Smooth muscle cell (in vitro differentiated cells): ENCODE measurements around the gene ARTN. TPM values are rescaled to one million over a fixed set of nuclear protein-coding genes. Genes with fewer than 3 reads are reported as not detected.

Experiments
- DNase-seq: peaks from one replicate; lab custom pipeline; 2025; ENCODE audit not compliant: unreplicated experiment; lab: John Stamatoyannopoulos, UW
- H2AFZ ChIP-seq: fragments of 200-600 bp; sonication (generic); 2 replicates; pipeline ENCODE4 v1.6.0; 2016; ENCODE audit warnings: antibody characterized with exemption, low read depth, mild to moderate bottlenecking
- H3F3A ChIP-seq: fragments of 200-600 bp; sonication (generic); 2 replicates; pipeline ENCODE4 v1.6.0; 2017; ENCODE audit warnings: antibody characterized with exemption, low read depth
- H3K27ac ChIP-seq: fragments of 200-600 bp; sonication (generic); 2 replicates; pipeline ENCODE4 v1.5.1; 2016; ENCODE audit warnings: low read depth, mild to moderate bottlenecking
- H3K27me3 ChIP-seq: fragments of 200-600 bp; sonication (generic); 2 replicates; pipeline ENCODE4 v1.6.1; 2016; ENCODE audit warnings: low read depth, mild to moderate bottlenecking
- H3K36me3 ChIP-seq: fragments of 200-600 bp; sonication (generic); 2 replicates; pipeline ENCODE4 v1.5.1; 2016; ENCODE audit warnings: low read depth
- H3K4me1 ChIP-seq: fragments of 200-600 bp; sonication (generic); 2 replicates; pipeline ENCODE4 v1.5.1; 2016; ENCODE audit warnings: low read depth
- H3K4me2 ChIP-seq: fragments of 200-600 bp; sonication (generic); 2 replicates; pipeline ENCODE4 v1.6.0; 2016; ENCODE audit warnings: mild to moderate bottlenecking
- H3K4me3 ChIP-seq: fragments of 200-600 bp; sonication (generic); 2 replicates; pipeline ENCODE4 v1.5.1; 2016; ENCODE audit warnings: mild to moderate bottlenecking
- H3K79me2 ChIP-seq: fragments of 200-600 bp; sonication (generic); 2 replicates; pipeline ENCODE4 v1.6.0; 2016; ENCODE audit warnings: low read depth, mild to moderate bottlenecking
- H3K9ac ChIP-seq: fragments of 200-600 bp; sonication (generic); 2 replicates; pipeline ENCODE4 v1.6.0; 2016; ENCODE audit warnings: low read depth
- H3K9me3 ChIP-seq: fragments of 200-600 bp; sonication (generic); replicated peaks from 2 replicates; pipeline ENCODE4 v1.5.1; 2016; ENCODE audit warnings: low read depth
- H4K20me1 ChIP-seq: fragments of 200-600 bp; sonication (generic); 2 replicates; pipeline ENCODE4 v1.6.0; 2016; ENCODE audit warnings: low read depth
- CTCF ChIP-seq: fragments of 200-600 bp; sonication (generic); IDR thresholded peaks from 2 replicates; pipeline ENCODE4 v1.5.1; 2017; ENCODE audit warnings: borderline replicate concordance, mild to moderate bottlenecking, antibody characterized with exemption; ENCODE audit not compliant: insufficient read depth, poor library complexity, severe bottlenecking
- WGBS: methylation state at CpG from one replicate; pipeline ENCODE4 v1.1.7; 2016; ENCODE audit warnings: low lambda C conversion rate; 5-methylcytosine and 5-hydroxymethylcytosine counted together
- polyA plus RNA-seq: library from polyadenylated mRNA; unstranded; fragments of >200 nt; fragmentation: Nextera tagmentation; extraction: Ambion mirVana; gene quantifications from 2 replicates; pipeline ENCODE4 v1.2.1, GENCODE V29; 2016
- total RNA-seq: library from RNA; depleted of rRNA; stranded (reverse); fragments of >200 nt; gene quantifications from 2 replicates; pipeline ENCODE4 v1.2.3, GENCODE V29; 2014

The ARTN gene
- total and polyA plus RNA-seq, 2 experiments from 2014 or later, result 0.27 to 0.36 TPM

- Histone ChIP-seq H3K27me3 (no peaks in the 10 kb centered on the region), H3K4me1 (no peaks in the 10 kb centered on the region), H3K79me2 (no peaks in the 10 kb centered on the region), H3K4me2 (no peak overlapping the region), H3K27ac (no peak overlapping the region), H3K9ac (no peak overlapping the region), H2AFZ (no peak overlapping the region), H3K4me3 (no peak overlapping the region), H4K20me1 (no peaks in the 10 kb centered on the region), H3K9me3 (no peaks in the 10 kb centered on the region), H3F3A (no peaks in the 10 kb centered on the region), H3K36me3 (no peaks in the 10 kb centered on the region)
- no peak for TF ChIP-seq CTCF
- no peak for DNase-seq
- WGBS, result 82% methylated on average over 1 of the region's 1 CpG
Measured at GRCh38 chr1:43893006-43893405, 40.6 kb upstream of the ARTN start.

GRCh38 chr1:43898981-43899380 is 34.6 kb upstream of the ARTN start:
- no peak overlapping the region for H3K4me3 ChIP-seq
- H3K4me2 ChIP-seq, result no peak overlapping the region

DNA sequence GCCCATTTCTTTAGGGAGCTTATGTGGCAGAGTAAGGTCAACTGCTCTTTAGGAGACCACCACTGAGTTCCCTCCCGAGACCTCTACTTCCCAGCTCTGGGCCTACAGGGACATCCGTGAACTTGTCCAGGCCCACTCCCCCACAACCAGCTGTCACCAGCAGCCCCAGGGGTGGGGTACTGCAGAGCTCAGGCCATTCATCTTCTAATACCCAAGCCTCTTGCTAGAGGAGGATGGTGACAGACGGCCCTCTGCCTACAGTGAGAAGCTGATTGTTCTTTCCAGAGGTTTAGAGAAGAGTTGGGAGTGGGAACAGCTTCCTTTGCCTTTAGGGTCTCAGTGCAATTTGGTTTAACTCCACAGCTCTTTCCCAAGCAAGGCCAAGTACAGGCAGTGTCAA is 33.2 kb upstream of the ARTN start:
- Histone ChIP-seq H3K9ac (no peak overlapping the region), H3K79me2 (no peaks in the 10 kb centered on the region), H3K27me3 (no peaks in the 10 kb centered on the region), H3F3A (no peaks in the 10 kb centered on the region), H4K20me1 (no peaks in the 10 kb centered on the region), H3K36me3 (no peaks in the 10 kb centered on the region), H3K4me3 (no peak overlapping the region), H3K9me3 (no peaks in the 10 kb centered on the region), H3K4me2 (no peak overlapping the region), H3K4me1 (no peaks in the 10 kb centered on the region), H2AFZ (no peak overlapping the region), H3K27ac (no peak overlapping the region)
- 96% methylated on average over 3 of the region's 3 CpGs for WGBS
- no peak for DNase-seq
- no peak for TF ChIP-seq CTCF

More at GRCh38 chr1:43898981-43899380, 34.6 kb upstream of the ARTN start:
- Histone ChIP-seq H3K9me3 (no peaks in the 10 kb centered on the region), H3F3A (no peaks in the 10 kb centered on the region), H3K27ac (no peak overlapping the region), H3K9ac (no peak overlapping the region), H3K27me3 (no peaks in the 10 kb centered on the region), H4K20me1 (no peaks in the 10 kb centered on the region), H3K4me1 (no peaks in the 10 kb centered on the region), H2AFZ (no peak overlapping the region), H3K79me2 (no peaks in the 10 kb centered on the region), H3K36me3 (no peaks in the 10 kb centered on the region)
- no peak for DNase-seq
- 97% methylated on average over 12 of the region's 12 CpGs for WGBS
- TF ChIP-seq CTCF, result no peak

- DNase-seq, result no peak
- H3K27me3 ChIP-seq, result no peaks in the 10 kb centered on the region
- H3K4me3 ChIP-seq, result no peak overlapping the region
- no peaks in the 10 kb centered on the region for H3K9me3 ChIP-seq
- H3K79me2 ChIP-seq, result no peaks in the 10 kb centered on the region
- no peak for TF ChIP-seq CTCF
- H3K4me2 ChIP-seq, result no peak overlapping the region
- H3K27ac ChIP-seq, result no peak overlapping the region
- H3K36me3 ChIP-seq, result no peaks in the 10 kb centered on the region
- H3K9ac ChIP-seq, result no peak overlapping the region
- H3F3A ChIP-seq, result no peaks in the 10 kb centered on the region
- no peaks in the 10 kb centered on the region for H4K20me1 ChIP-seq
- 90% methylated on average over 7 of the region's 7 CpGs for WGBS
- no peak overlapping the region for H2AFZ ChIP-seq
- H3K4me1 ChIP-seq, result no peaks in the 10 kb centered on the region
Measured at GRCh38 chr1:43901196-43901961, 32.2 kb upstream of the ARTN start.
